Spleen (tissue), 11 donors: ENCODE measurements around the gene NDUFA3. TPM values are rescaled to one million over a fixed set of nuclear protein-coding genes. Genes with fewer than 3 reads are reported as not detected.
A peak's percentile ranks its signal among the peaks of the same experiment; 100 is the strongest.

ENCODE experiments used
- DNase-seq: peaks from one replicate; pipeline ENCODE4 v3.0.0-alpha.2; 2020
- H3K27ac ChIP-seq, 8 donors: fragments of 200-600 bp; sonication (generic) in 7 of 8; 1 replicate in 4 of 8; 2 replicates in 4 of 8; pipeline versions ENCODE4 v1.5.0 to v1.8.0; 2016 to 2021; ENCODE audit warnings: inconsistent platforms in 4 of 8, mild to moderate bottlenecking in 4 of 8, moderate library complexity in 1 of 8
- H3K27me3 ChIP-seq, 7 donors: fragments of 200-600 bp; sonication (generic) in 6 of 7; replicated peaks in 1 of 7; 1 replicate in 4 of 7; 2 replicates in 3 of 7; pipeline versions ENCODE4 v1.5.0 to v1.8.0; 2016 to 2021; ENCODE audit warnings: inconsistent platforms in 3 of 7, mild to moderate bottlenecking in 1 of 7
- H3K36me3 ChIP-seq, 6 donors: fragments of 200-600 bp; sonication (generic) in 5 of 6; 1 replicate in 4 of 6; 2 replicates in 2 of 6; pipeline versions ENCODE4 v1.5.0 to v1.8.0; 2016 to 2021; ENCODE audit warnings: inconsistent platforms in 2 of 6
- H3K4me1 ChIP-seq, 6 donors: fragments of 200-600 bp; sonication (generic) in 5 of 6; 1 replicate in 3 of 6; 2 replicates in 3 of 6; pipeline versions ENCODE4 v1.5.0 to v1.8.0; 2016 to 2021; ENCODE audit warnings: inconsistent platforms in 3 of 6
- H3K4me3 ChIP-seq, 8 donors: fragments of 200-600 bp; sonication (generic) in 7 of 8; 1 replicate in 4 of 8; 2 replicates in 4 of 8; pipeline versions ENCODE4 v1.5.0 to v1.8.0; 2016 to 2021; ENCODE audit warnings: inconsistent platforms in 4 of 8, mild to moderate bottlenecking in 4 of 8, moderate library complexity in 2 of 8
- H3K9me3 ChIP-seq, 8 donors: fragments of 200-600 bp; sonication (generic) in 7 of 8; 1 replicate in 4 of 8; 2 replicates in 4 of 8; pipeline versions ENCODE4 v1.5.0 to v1.8.0; 2016 to 2021; ENCODE audit warnings: inconsistent platforms in 4 of 8
- POLR2A ChIP-seq, 3 donors: fragments of 450-650 bp; IDR thresholded peaks; one replicate each; pipeline ENCODE4 v1.5.1; 2017; ENCODE audit warnings: antibody characterized with exemption in 3 of 3, mild to moderate bottlenecking in 1 of 3
- POLR2AphosphoS5 ChIP-seq, 3 donors: sonication (generic); formaldehyde crosslinking; IDR thresholded peaks; one replicate each; pipeline ENCODE4 v1.5.1; 2017; ENCODE audit warnings: antibody characterized with exemption in 3 of 3
- WGBS, 5 donors: extraction: QIAGEN DNeasy Blood & Tissue Kit in 3 of 5; methylation state at CpG; one replicate each; pipeline versions ENCODE4 v1.1.5 to v1.1.7; 2013 to 2018; 5-methylcytosine and 5-hydroxymethylcytosine counted together
- intact Hi-C: fragments of 100-400 bp; cut with DNase I; formaldehyde crosslinking; loops from one replicate; pipeline ENCODE4 v1.15.0; 2023; ENCODE audit warnings: low total_unique reads
- polyA plus RNA-seq, 3 donors: library from polyadenylated mRNA; stranded (reverse); fragments of 200-250 nt; gene quantifications; one replicate each; pipeline ENCODE4 v1.2.1, GENCODE V29; 2013
- total RNA-seq, 7 donors: library from RNA; depleted of rRNA in 3 of 7; stranded (reverse); fragments of >200 nt in 3 of 7; fragmentation: NEBNext Ultra II Directional in 4 of 7; extraction: Animal tissue kit (Norgen Biotek cat#: 25700) in 4 of 7; gene quantifications; one replicate each; pipeline versions ENCODE4 v1.1.0 to v1.2.1, GENCODE V29; 2016 to 2021
- TF ChIP-seq, protein P1 (sequence below), 11 experiments: fragments of 200-600 bp in 7 of 11; fragments of 450-650 bp in 4 of 11; sonication (generic) in 4 of 11; IDR thresholded peaks in 8 of 11; conservative IDR thresholded peaks in 3 of 11; 1 replicate in 7 of 11; 2 replicates in 4 of 11; pipeline versions ENCODE4 v1.4.0 to v1.8.0; 2016 to 2021; ENCODE audit warnings: antibody characterized with exemption in 11 of 11, inconsistent platforms in 4 of 11, mild to moderate bottlenecking in 1 of 11
- donor health status: healthy with polysubstance abuse.
- donor health status: DM: no; HTN: no; CAD: no; lungs with moderate emphysema.
- donor health status: DM: no; HTN: no; CAD: no.
- donor health status: Bipolar disorder and iron deficiency.
- donor health status: healthy.
- donor health status: DM: no; HTN: no; CAD: no.
- donor health status: DM: yes; HTN: yes; CAD: no.

Gene NDUFA3
- total and polyA plus RNA-seq, 10 donors = 14.5 to 197 (median 83.8) TPM

DNA sequence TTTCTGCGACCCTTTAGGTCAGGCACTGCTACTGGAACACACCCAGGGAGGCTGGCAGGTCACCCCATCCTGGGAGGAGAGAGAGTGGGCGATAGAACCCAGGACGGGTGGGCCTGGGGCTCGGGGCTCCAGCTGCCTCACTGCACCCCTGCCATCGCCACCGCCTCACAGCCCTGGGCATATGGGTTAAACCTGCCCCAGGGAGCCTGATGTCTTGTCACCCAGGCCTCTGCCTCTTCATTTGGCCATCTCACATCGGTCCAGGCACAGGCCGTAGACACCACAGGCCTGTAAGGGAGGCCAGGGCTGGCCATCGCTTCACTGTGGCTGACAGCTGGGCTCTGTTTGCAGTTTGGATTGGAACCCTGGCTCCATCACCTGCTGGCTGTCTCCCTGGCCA, 23.1 kb downstream of the NDUFA3 start:
- Histone ChIP-seq H3K27me3 (no peaks in the 10 kb centered on the region), H3K4me1 (no peaks in the 10 kb centered on the region), H3K4me3 (no peak overlapping the region), H3K9me3 (no peaks in the 10 kb centered on the region), H3K36me3 (peaks cover 4 to 100% (median 91%) of the 10 kb centered on the region in 6 donors), H3K27ac (no peak overlapping the region)
- intact Hi-C loops = no loop called here
- 46 to 94% (median 89%) methylated on average over 2 to 9 of the region's 9 CpGs for WGBS, 5 donors
- TF ChIP-seq POLR2AphosphoS5 (IDR thresholded peaks at IDR 0.05) = no peak
- TF ChIP-seq, protein P1, sequence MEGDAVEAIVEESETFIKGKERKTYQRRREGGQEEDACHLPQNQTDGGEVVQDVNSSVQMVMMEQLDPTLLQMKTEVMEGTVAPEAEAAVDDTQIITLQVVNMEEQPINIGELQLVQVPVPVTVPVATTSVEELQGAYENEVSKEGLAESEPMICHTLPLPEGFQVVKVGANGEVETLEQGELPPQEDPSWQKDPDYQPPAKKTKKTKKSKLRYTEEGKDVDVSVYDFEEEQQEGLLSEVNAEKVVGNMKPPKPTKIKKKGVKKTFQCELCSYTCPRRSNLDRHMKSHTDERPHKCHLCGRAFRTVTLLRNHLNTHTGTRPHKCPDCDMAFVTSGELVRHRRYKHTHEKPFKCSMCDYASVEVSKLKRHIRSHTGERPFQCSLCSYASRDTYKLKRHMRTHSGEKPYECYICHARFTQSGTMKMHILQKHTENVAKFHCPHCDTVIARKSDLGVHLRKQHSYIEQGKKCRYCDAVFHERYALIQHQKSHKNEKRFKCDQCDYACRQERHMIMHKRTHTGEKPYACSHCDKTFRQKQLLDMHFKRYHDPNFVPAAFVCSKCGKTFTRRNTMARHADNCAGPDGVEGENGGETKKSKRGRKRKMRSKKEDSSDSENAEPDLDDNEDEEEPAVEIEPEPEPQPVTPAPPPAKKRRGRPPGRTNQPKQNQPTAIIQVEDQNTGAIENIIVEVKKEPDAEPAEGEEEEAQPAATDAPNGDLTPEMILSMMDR (IDR thresholded peaks at IDR 0.05 in 8 of 11, conservative IDR thresholded peaks at IDR 0.05 in 3 of 11) = no peak
- no peak for TF ChIP-seq POLR2A (IDR thresholded peaks at IDR 0.05)
- no peak for DNase-seq

DNA sequence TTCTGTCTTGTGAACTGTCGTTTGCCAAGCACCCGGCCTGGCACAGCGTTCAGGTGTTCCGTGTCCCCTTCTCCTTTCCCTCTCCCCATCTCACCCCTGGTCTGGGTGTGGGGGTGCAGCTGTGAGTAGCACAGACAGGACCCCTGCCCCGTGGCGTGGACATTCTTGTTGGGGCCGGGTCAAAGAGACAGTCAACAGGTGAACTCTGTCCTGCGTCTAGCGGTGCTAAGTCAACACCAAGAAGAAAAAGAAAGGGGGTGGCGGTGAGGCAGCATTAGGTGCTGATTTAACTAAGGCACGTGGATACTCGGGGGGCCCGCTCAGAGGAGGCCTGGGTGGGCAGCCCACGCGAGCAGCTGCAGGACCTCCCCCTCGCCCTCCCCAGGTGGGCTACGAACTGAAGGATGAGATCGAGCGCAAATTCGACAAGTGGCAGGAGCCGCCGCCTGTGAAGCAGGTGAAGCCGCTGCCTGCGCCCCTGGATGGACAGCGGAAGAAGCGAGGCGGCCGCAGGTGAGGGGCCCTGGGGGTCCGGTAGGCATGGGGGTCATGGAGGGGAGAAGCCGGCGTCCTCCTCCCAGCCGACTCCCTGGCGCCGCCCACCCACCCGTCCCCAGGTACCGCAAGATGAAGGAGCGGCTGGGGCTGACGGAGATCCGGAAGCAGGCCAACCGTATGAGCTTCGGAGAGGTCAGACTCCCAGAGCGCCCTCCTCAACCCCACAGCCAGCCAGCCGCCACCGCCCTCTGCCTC, 25.2 kb downstream of the NDUFA3 start:
- Histone ChIP-seq H3K27me3 (no peaks in the 10 kb centered on the region), H3K4me3 (no peak overlapping the region), H3K36me3 (peaks cover 4 to 100% (median 89%) of the 10 kb centered on the region in 6 donors), H3K9me3 (no peaks in the 10 kb centered on the region), H3K4me1 (no peaks in the 10 kb centered on the region), H3K27ac (no peak overlapping the region)
- WGBS, 5 donors = 93 to 95% (median 94%) methylated on average over 41 to 44 of the region's 44 CpGs
- TF ChIP-seq POLR2AphosphoS5 (IDR thresholded peaks at IDR 0.05) (no peak), POLR2A (IDR thresholded peaks at IDR 0.05) (no peak)
- TF ChIP-seq, protein P1 (IDR thresholded peaks at IDR 0.05 in 8 of 11, conservative IDR thresholded peaks at IDR 0.05 in 3 of 11) = no peak
- DNase-seq = no peak
- intact Hi-C loops = no loop called here

DNA sequence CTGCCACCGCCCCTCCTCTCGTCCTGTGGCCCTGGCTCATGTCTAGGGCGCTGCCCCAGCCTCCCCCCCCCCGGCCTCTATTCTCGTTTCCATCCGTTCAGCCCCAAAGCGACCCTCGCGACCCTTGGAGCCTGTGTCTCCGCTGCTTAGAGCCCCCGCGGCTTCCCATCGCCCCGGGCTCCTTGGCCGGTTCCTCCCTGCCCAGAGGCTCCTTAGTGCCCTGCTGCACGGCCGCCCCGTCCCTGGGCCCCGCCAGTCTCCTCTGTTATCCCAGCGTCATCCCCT, 25.7 kb downstream of the NDUFA3 start:
- TF ChIP-seq POLR2AphosphoS5 (IDR thresholded peaks at IDR 0.05) = no peak
- TF ChIP-seq POLR2A (IDR thresholded peaks at IDR 0.05) = no peak
- TF ChIP-seq, protein P1 (IDR thresholded peaks at IDR 0.05 in 8 of 11, conservative IDR thresholded peaks at IDR 0.05 in 3 of 11) = no peak

DNA sequence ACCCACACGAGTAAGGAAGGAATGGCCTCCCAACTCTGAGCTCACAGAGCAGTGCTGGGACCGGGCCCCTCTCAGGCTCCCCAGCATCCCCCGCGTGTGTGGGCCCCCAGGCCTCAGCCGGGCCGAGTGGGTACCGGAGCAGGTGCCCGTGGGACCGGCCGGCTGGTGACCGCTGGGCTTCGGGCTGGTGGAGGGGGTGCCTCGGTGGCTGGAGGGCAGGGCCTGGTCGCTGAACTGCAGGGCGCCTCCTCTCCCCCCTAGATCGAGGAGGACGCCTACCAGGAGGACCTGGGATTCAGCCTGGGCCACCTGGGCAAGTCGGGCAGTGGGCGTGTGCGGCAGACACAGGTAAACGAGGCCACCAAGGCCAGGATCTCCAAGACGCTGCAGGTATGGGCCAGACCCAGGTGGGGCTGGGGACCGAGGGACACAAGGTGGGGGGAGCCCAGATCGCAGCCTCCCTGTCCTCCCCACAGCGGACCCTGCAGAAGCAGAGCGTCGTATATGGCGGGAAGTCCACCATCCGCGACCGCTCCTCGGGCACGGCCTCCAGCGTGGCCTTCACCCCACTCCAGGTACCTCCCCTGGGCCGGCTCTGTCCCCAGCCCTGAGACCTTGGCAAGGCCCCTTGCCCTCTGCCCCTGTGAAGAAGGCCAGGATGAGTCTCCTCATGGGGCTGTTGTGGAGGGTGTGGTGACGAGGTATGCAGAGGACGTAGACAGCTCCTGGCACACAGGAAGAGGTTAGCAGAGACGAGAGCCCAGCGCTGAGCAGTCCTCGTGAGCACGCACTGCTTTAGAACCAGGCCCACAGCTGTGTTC, 26.4 kb downstream of the NDUFA3 start:
- Histone ChIP-seq H3K27ac (no peak overlapping the region), H3K27me3 (no peaks in the 10 kb centered on the region), H3K9me3 (no peaks in the 10 kb centered on the region), H3K36me3 (peaks cover 4 to 95% (median 79%) of the 10 kb centered on the region in 6 donors), H3K4me1 (no peaks in the 10 kb centered on the region), H3K4me3 (no peak overlapping the region)
- DNase-seq = no peak
- WGBS, 5 donors = 95 to 96% (median 96%) methylated on average over 16 to 41 of the region's 41 CpGs
- TF ChIP-seq POLR2AphosphoS5 (IDR thresholded peaks at IDR 0.05) (peak in 1 of 3 donors; percentile 6), POLR2A (IDR thresholded peaks at IDR 0.05) (no peak)
- TF ChIP-seq, protein P1 (IDR thresholded peaks at IDR 0.05 in 8 of 11, conservative IDR thresholded peaks at IDR 0.05 in 3 of 11) = no peak
- intact Hi-C loops = no loop called here

More for the DNA sequence above, 25.7 kb downstream of the NDUFA3 start:
- Histone ChIP-seq H3K4me3 (no peak overlapping the region), H3K4me1 (no peaks in the 10 kb centered on the region), H3K9me3 (no peaks in the 10 kb centered on the region), H3K27me3 (no peaks in the 10 kb centered on the region), H3K36me3 (peaks cover 4 to 100% (median 85%) of the 10 kb centered on the region in 6 donors), H3K27ac (no peak overlapping the region)
- no peak for DNase-seq
- 89 to 95% (median 94%) methylated on average over 20 of the region's 20 CpGs for WGBS, 5 donors
- intact Hi-C loops = no loop called here
